ENCODE data around the gene IFNGR2.
"Not testable (repeated sequence)": the region's sequence is repeated elsewhere in the genome, so short reads cannot be mapped to it uniquely, and the experiment has no call there.

Gene IFNGR2

GRCh38 chr21:33380483-33380998 is 22.7 kb upstream of the IFNGR2 start:
- peak; percentile 64 for DNase-seq (ENCODE audit: extremely low spot score)
- TF ChIP-seq CTCF (IDR thresholded peaks at IDR 0.05; ENCODE audit: control extremely low read depth, extremely low read depth, low read depth, missing control alignments): no peak
- CTCF ChIA-PET: interaction anchor here (0.8 to 15.0 kb wide), 6 partner anchors 14 to 181 kb away, joined by 3 to 142 read pairs (median 4); no protein-coding TSS in a partner anchor
- POLR2A ChIA-PET: interaction anchor here (1.2 to 1.6 kb wide), 2 partner anchors 18 to 52 kb away, joined by 4 to 5 read pairs; no protein-coding TSS in a partner anchor

- POLR2A ChIA-PET: interaction anchor here (1.6 kb wide), 1 partner anchor 51 kb away, joined by 5 read pairs; no protein-coding TSS in a partner anchor
- CTCF ChIA-PET: interaction anchor here (0.8 to 15.0 kb wide), 3 partner anchors 15 to 23 kb away, joined by 3 to 142 read pairs (median 5); no protein-coding TSS in a partner anchor
- not testable (repeated sequence) for DNase-seq (ENCODE audit: extremely low spot score)
Observed at GRCh38 chr21:33381381-33381780, 21.8 kb upstream of the IFNGR2 start.

- POLR2A ChIA-PET: no interaction called here
- CTCF ChIA-PET: interaction anchor here (1.3 to 15.0 kb wide), 2 partner anchors 23 to 59 kb away, joined by 3 to 142 read pairs; no protein-coding TSS in a partner anchor
- no peak for TF ChIP-seq CTCF (IDR thresholded peaks at IDR 0.05; ENCODE audit: control extremely low read depth, extremely low read depth, low read depth, missing control alignments)
- peak; percentile 71 for DNase-seq (ENCODE audit: extremely low spot score)
Observed at GRCh38 chr21:33383056-33383888, 19.9 kb upstream of the IFNGR2 start.

DNA sequence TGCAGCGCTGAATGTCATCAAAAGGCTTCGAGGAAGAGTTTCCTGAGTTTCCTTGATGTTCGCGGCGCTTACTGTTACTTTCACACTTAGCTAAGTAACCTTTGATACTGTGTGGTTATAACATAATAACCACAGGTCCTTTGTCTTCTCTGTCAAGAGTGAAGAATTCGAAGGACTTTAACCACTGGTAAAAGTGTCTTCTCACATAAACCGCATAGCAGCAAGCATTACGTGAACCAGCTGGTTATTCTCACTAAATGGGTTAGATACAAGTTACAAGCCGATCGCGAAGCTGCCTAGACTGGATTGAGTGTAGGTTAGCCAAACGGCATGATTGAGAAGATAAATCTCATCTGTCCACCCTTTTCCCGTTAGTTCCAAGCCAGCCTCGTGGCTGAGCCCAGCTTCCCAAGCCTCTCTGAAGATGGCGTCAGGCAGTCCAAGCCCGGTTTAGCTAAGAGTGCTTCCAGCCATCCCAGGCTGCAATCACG is 18.3 kb upstream of the IFNGR2 start:
- ChIA-PET CTCF (interaction anchor here (0.9 to 6.5 kb wide), 6 partner anchors 13 to 445 kb away, joined by 3 to 39 read pairs (median 5); no protein-coding TSS in a partner anchor), POLR2A (no interaction called here)
- no peak for TF ChIP-seq CTCF (IDR thresholded peaks at IDR 0.05; ENCODE audit: control extremely low read depth, extremely low read depth, low read depth, missing control alignments)
- no peak for DNase-seq (ENCODE audit: extremely low spot score)

DNA sequence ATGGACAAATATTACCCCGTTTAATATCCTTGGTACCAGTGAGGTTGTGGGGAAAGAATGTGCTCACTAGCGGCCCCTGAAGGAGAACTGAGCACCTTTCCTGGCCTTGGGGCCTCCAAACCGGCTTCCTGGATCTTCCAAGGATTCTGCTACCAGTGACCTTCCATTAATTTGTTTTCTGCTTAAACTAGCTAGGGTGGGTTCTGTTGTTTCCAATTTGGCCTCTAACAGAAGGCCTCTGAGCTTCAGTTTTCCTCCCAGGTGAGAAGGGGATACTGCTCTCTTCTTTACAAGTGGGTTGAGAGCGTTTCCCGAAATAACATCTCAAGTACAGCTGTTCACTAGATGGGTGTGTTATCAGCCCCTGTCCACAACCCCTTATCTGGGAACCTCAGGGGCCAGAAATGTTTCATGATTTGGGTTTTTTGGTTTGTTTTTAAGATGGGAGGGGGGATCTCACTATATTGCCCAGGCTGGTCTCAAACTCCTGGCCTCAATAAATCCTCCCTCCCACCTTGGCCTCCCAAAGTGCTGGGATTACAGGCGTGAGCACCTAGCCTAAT is 16.9 kb upstream of the IFNGR2 start:
- TF ChIP-seq CTCF (IDR thresholded peaks at IDR 0.05; ENCODE audit: control extremely low read depth, extremely low read depth, low read depth, missing control alignments): no peak
- DNase-seq (ENCODE audit: extremely low spot score): no peak
- ChIA-PET POLR2A (no interaction called here), CTCF (interaction anchor here (1.3 to 6.5 kb wide), 6 partner anchors 9 to 220 kb away, joined by 3 to 39 read pairs (median 7); no protein-coding TSS in a partner anchor)

DNA sequence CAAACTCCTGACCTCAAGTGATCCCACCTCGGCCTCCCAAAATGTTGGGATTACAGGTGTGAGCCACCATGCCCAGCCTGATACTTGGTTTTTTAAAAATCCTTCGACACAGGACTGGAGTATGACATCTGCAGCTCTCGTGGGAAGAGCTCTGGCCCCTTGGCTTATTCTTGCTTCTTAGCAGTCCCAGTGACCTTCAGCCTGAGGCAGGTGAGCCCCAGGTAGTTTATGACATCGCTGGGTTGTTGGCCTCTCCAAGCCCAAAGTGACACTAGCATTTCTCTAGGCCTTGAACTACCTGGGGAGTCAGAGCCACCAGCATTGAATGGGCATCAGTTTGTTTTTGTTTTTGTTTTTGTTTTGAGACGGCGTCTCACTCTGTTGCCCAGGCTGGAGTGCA is 15.9 kb upstream of the IFNGR2 start:
- POLR2A ChIA-PET: no interaction called here
- CTCF ChIA-PET: interaction anchor here (1.6 to 6.5 kb wide), 3 partner anchors 10 to 219 kb away, joined by 3 to 39 read pairs (median 35); no protein-coding TSS in a partner anchor
- no peak for DNase-seq (ENCODE audit: extremely low spot score)
- TF ChIP-seq CTCF (IDR thresholded peaks at IDR 0.05; ENCODE audit: control extremely low read depth, extremely low read depth, low read depth, missing control alignments): no peak

Measured in GM10248 (cell line).